ENCODE results near the gene ELL2. TPM values are rescaled to one million over a fixed set of nuclear protein-coding genes. Genes with fewer than 3 reads are reported as not detected.
"Not testable (repeated sequence)": the region's sequence is repeated elsewhere in the genome, so short reads cannot be mapped to it uniquely, and the experiment has no call there.

The ELL2 gene
- polyA plus RNA-seq, 1 donor from 2014 or later: 1.4 TPM

DNA sequence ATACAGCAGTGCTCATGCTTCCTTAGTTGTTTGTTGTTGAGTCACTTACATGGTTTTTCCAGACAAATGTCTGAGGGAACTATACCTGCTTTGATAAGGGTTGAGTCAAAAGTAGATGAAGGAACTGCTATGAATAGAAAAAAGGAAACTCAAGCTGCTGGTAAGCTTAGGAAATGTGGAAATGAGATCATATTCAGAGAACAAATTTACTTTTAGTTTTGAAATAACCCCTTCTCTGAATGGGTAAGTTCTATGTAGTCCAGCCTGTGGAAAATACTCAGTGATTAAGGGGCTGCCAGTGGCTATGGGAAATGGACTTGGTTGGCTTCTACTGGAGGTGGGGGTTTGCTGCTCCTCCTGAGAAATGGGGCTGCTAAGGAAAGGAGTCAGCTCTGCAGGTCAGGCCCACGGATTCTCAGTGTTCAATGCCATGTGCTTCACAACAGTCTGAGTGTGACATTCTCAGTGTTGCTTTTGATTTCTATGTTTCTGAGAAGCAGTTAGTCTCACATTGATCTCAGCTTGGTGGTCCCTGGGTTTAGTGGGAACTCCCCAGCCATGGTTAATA, 91.5 kb downstream of the ELL2 start:
- no peaks in the 10 kb centered on the region for H4K20me1 ChIP-seq (ENCODE audit: insufficient read depth)
- no peak overlapping the region for H3K27ac ChIP-seq (ENCODE audit: low read length)
- H3K27me3 ChIP-seq (ENCODE audit: insufficient read depth, low read depth, low read length): no peaks in the 10 kb centered on the region
- no peak overlapping the region for H3K9ac ChIP-seq (ENCODE audit: low read length)
- no peaks in the 10 kb centered on the region for H3K36me3 ChIP-seq (ENCODE audit: insufficient read depth, low read length)
- no peak overlapping the region for H3K4me3 ChIP-seq (ENCODE audit: low read length)
- no peak overlapping the region for H2AFZ ChIP-seq (ENCODE audit: low read depth, low read length)
- H3K4me2 ChIP-seq (ENCODE audit: low read length): no peak overlapping the region
- H3K9me2 ChIP-seq (ENCODE audit: insufficient read depth, low read length): no peaks in the 10 kb centered on the region
- no peaks in the 10 kb centered on the region for H3F3A ChIP-seq (ENCODE audit: insufficient read depth, low read length, poor library complexity, severe bottlenecking)
- TF ChIP-seq, protein P1, sequence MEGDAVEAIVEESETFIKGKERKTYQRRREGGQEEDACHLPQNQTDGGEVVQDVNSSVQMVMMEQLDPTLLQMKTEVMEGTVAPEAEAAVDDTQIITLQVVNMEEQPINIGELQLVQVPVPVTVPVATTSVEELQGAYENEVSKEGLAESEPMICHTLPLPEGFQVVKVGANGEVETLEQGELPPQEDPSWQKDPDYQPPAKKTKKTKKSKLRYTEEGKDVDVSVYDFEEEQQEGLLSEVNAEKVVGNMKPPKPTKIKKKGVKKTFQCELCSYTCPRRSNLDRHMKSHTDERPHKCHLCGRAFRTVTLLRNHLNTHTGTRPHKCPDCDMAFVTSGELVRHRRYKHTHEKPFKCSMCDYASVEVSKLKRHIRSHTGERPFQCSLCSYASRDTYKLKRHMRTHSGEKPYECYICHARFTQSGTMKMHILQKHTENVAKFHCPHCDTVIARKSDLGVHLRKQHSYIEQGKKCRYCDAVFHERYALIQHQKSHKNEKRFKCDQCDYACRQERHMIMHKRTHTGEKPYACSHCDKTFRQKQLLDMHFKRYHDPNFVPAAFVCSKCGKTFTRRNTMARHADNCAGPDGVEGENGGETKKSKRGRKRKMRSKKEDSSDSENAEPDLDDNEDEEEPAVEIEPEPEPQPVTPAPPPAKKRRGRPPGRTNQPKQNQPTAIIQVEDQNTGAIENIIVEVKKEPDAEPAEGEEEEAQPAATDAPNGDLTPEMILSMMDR (IDR thresholded peaks at IDR 0.05; ENCODE audit: poor library complexity, severe bottlenecking): no peak
- TF ChIP-seq EZH2 (IDR thresholded peaks at IDR 0.05; ENCODE audit: borderline replicate concordance, insufficient read depth, low read length, poor library complexity, severe bottlenecking) (no peak), SMC3 (conservative IDR thresholded peaks at IDR 0.05; ENCODE audit: poor library complexity) (no peak), EP300 (conservative IDR thresholded peaks at IDR 0.05; ENCODE audit: poor library complexity, severe bottlenecking) (no peak), RAD21 (conservative IDR thresholded peaks at IDR 0.05) (no peak), MXI1 (conservative IDR thresholded peaks at IDR 0.05; ENCODE audit: poor library complexity, severe bottlenecking) (no peak), TAF1 (IDR thresholded peaks at IDR 0.05; ENCODE audit: low read depth) (no peak), POLR2AphosphoS5 (IDR thresholded peaks at IDR 0.05) (no peak)
- TF ChIP-seq, protein P2, sequence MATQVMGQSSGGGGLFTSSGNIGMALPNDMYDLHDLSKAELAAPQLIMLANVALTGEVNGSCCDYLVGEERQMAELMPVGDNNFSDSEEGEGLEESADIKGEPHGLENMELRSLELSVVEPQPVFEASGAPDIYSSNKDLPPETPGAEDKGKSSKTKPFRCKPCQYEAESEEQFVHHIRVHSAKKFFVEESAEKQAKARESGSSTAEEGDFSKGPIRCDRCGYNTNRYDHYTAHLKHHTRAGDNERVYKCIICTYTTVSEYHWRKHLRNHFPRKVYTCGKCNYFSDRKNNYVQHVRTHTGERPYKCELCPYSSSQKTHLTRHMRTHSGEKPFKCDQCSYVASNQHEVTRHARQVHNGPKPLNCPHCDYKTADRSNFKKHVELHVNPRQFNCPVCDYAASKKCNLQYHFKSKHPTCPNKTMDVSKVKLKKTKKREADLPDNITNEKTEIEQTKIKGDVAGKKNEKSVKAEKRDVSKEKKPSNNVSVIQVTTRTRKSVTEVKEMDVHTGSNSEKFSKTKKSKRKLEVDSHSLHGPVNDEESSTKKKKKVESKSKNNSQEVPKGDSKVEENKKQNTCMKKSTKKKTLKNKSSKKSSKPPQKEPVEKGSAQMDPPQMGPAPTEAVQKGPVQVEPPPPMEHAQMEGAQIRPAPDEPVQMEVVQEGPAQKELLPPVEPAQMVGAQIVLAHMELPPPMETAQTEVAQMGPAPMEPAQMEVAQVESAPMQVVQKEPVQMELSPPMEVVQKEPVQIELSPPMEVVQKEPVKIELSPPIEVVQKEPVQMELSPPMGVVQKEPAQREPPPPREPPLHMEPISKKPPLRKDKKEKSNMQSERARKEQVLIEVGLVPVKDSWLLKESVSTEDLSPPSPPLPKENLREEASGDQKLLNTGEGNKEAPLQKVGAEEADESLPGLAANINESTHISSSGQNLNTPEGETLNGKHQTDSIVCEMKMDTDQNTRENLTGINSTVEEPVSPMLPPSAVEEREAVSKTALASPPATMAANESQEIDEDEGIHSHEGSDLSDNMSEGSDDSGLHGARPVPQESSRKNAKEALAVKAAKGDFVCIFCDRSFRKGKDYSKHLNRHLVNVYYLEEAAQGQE (IDR thresholded peaks at IDR 0.05; ENCODE audit: borderline replicate concordance): no peak
- H3K79me2 ChIP-seq (replicated peaks; ENCODE audit: insufficient read depth, low read length): no peaks in the 10 kb centered on the region
- no peaks in the 10 kb centered on the region for H3K9me3 ChIP-seq (ENCODE audit: low read length)

DNA sequence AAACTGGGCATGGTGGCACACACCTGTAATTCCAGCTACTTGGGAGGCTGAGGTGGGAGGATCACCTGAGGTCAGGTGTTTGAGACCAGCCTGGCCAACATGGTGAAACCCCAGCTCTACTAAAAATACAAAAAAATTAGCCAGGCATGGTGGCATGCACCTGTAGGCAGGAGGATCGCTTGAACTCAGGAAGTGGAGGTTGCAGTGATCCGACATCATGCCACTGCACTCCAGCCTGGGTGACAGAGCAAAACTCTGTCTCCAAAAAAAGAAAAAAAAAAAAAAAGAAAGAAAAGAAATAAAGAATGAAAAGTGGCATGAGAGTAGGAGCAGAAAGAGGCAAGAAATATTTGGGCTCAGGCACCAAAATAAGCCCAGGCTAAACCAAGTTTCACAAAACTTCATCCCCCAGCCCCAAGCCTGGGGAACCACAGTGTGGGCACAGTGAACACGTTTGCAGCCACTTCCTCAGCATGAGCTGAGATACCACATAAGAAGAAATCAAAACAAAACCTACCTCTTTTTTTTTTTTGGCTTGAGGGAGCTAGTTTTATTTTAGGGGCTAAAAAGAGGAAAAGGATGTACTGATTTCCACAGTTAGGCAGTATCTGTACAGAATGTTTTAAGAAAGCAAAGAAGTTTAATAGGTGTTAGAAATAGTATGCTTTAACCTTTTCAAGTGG, 92.3 kb downstream of the ELL2 start:
- H3K27ac ChIP-seq (ENCODE audit: low read length); H3K9ac ChIP-seq (ENCODE audit: low read length); H3K9me2 ChIP-seq (ENCODE audit: insufficient read depth, low read length): not testable (repeated sequence)

More for the DNA sequence above, 92.3 kb downstream of the ELL2 start:
- H3K4me3 ChIP-seq (ENCODE audit: low read length); H3K9me3 ChIP-seq (ENCODE audit: low read length); H3F3A ChIP-seq (ENCODE audit: insufficient read depth, low read length, poor library complexity, severe bottlenecking); H3K36me3 ChIP-seq (ENCODE audit: insufficient read depth, low read length); H3K79me2 ChIP-seq (replicated peaks; ENCODE audit: insufficient read depth, low read length); H2AFZ ChIP-seq (ENCODE audit: low read depth, low read length); H3K4me2 ChIP-seq (ENCODE audit: low read length); H3K27me3 ChIP-seq (ENCODE audit: insufficient read depth, low read depth, low read length); H4K20me1 ChIP-seq (ENCODE audit: insufficient read depth): not testable (repeated sequence)

Measured in neural cell (in vitro differentiated cells).